GM23248 (cell line): ENCODE results near the gene CARD10.

Source experiments
- EZH2 ChIP-seq: fragments of 200-600 bp; sonication (generic); IDR thresholded peaks from 2 replicates; pipeline ENCODE4 v1.6.1; 2018; ENCODE audit warnings: antibody characterized with exemption, mild to moderate bottlenecking; ENCODE audit not compliant: insufficient read depth, poor library complexity, severe bottlenecking
- EZH2phosphoT487 ChIP-seq: fragments of 200-600 bp; sonication (generic); IDR thresholded peaks from 2 replicates; pipeline ENCODE4 v1.6.1; 2018; ENCODE audit warnings: antibody characterized with exemption, moderate library complexity, mild to moderate bottlenecking, low read depth; ENCODE audit not compliant: insufficient read depth

GRCh38 chr22:37443086-37443485, 76.1 kb downstream of the CARD10 start:
- TF ChIP-seq EZH2phosphoT487 (no peak), EZH2 (no peak)
